Activated T-cell treated with anti-CD3 and anti-CD28 coated beads, Interleukin-2, amount 50 U/mL, for 72 hours (primary cell): ENCODE data around the gene OR2T35. TPM values are rescaled to one million over a fixed set of nuclear protein-coding genes. Genes with fewer than 3 reads are reported as not detected.

Experiments used
- ATAC-seq, 2 donors: fragments of 150-1000 bp; cut with Tn5 transposase; replicated peaks in 1 of 2; 2 replicates each; pipeline ENCODE4 v1.10.0; 2021; ENCODE audit warnings: moderate library complexity in 2 of 2, mild to moderate bottlenecking in 1 of 2
- DNase-seq, 2 donors: peaks; one replicate each; pipeline ENCODE4 v3.0.0; 2021 to 2022; ENCODE audit warnings: mixed read lengths in 1 of 2
- H3K27ac Mint-ChIP-seq: one replicate; pipeline ENCODE4 v1.8.0; 2022; ENCODE audit warnings: mild to moderate bottlenecking, moderate library complexity, mixed read lengths
- H3K27me3 Mint-ChIP-seq: one replicate; pipeline ENCODE4 v1.8.0; 2022; ENCODE audit warnings: low read depth, mixed read lengths
- H3K36me3 Mint-ChIP-seq, 2 donors: one replicate each; pipeline ENCODE4 v1.8.0; 2022; ENCODE audit warnings: mixed read lengths in 2 of 2, mild to moderate bottlenecking in 1 of 2; ENCODE audit not compliant: insufficient read depth in 2 of 2
- H3K4me1 Mint-ChIP-seq: one replicate; pipeline ENCODE4 v1.8.0; 2022; ENCODE audit warnings: low read depth, mixed read lengths
- H3K4me3 Mint-ChIP-seq, 2 donors: one replicate each; pipeline ENCODE4 v1.8.0; 2022; ENCODE audit warnings: mild to moderate bottlenecking in 2 of 2, mixed read lengths in 2 of 2, moderate library complexity in 2 of 2
- H3K9me3 Mint-ChIP-seq, 2 donors: one replicate each; pipeline ENCODE4 v1.8.0; 2022; ENCODE audit warnings: mixed read lengths in 2 of 2
- total RNA-seq, 2 donors: library from RNA; stranded (reverse); gene quantifications; one replicate each; pipeline ENCODE4 v1.2.3, GENCODE V29; 2022

Gene OR2T35
- total RNA-seq, 2 donors from 2014 or later = not detected

GRCh38 chr1:248613742-248614141 is 31.3 kb downstream of the OR2T35 start:
- Mint-ChIP-seq H3K4me1 (peaks cover 41% of the 10 kb centered on the region), H3K27ac (peak overlapping the region; percentile 62), H3K4me3 (peak overlapping the region in 1 of 2 donors; percentile 6), H3K9me3 (no peaks in the 10 kb centered on the region), H3K27me3 (no peaks in the 10 kb centered on the region), H3K36me3 (peaks cover 2% of the 10 kb centered on the region in 2 donors)
- DNase-seq (no peak), ATAC-seq (peak; percentile 72 to 79)

GRCh38 chr1:248611883-248612414 is 33.1 kb downstream of the OR2T35 start:
- Mint-ChIP-seq H3K4me3 (no peak overlapping the region), H3K9me3 (no peaks in the 10 kb centered on the region), H3K36me3 (peaks cover 2% of the 10 kb centered on the region in 2 donors), H3K27ac (no peak overlapping the region), H3K4me1 (peaks cover 41% of the 10 kb centered on the region), H3K27me3 (no peaks in the 10 kb centered on the region)
- DNase-seq = peak in 1 of 2 donors; percentile 29
- peak; percentile 83 to 87 for ATAC-seq

GRCh38 chr1:248610301-248610700 is 34.8 kb downstream of the OR2T35 start:
- no peak overlapping the region for H3K27ac Mint-ChIP-seq
- no peak for ATAC-seq

GRCh38 chr1:248599396-248599795 is 45.7 kb downstream of the OR2T35 start:
- DNase-seq (no peak), ATAC-seq (no peak)
- Mint-ChIP-seq H3K27ac (no peak overlapping the region), H3K27me3 (no peaks in the 10 kb centered on the region), H3K4me1 (peaks cover 8% of the 10 kb centered on the region), H3K9me3 (peaks cover 7 to 8% of the 10 kb centered on the region in 2 donors), H3K36me3 (no peaks in the 10 kb centered on the region), H3K4me3 (no peak overlapping the region)

More at GRCh38 chr1:248610301-248610700, 34.8 kb downstream of the OR2T35 start:
- no peak for DNase-seq
- Mint-ChIP-seq H3K36me3 (peaks cover 2% of the 10 kb centered on the region in 2 donors), H3K27me3 (no peaks in the 10 kb centered on the region), H3K4me3 (no peak overlapping the region), H3K4me1 (peaks cover 41% of the 10 kb centered on the region), H3K9me3 (no peaks in the 10 kb centered on the region)

DNA sequence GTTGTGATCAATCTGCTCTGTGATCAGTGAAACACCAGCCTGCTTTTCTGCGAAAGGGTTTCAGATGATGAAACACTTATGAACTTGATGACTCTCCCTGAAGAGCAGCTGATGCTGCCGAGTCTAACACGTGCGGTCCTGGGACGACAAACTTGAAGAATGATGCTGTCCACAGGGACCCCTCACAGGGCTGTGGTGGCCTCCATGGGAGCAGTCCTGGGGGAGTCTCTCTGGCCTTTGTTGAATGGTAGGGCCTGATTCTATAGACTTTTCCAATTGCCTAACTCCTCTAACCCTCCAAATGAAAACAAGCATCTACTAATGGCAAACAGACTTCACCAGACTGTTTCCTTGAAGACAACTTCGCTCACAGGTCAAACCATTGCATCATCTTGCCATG is 47.5 kb downstream of the OR2T35 start, which contains the start of gene OR2T10:
Gene OR2T10 (minus strand): TSS at position 112 of the 400 bp plus-strand sequence. CDS start 3,932 bp downstream, outside the sequence.
- H3K9me3 Mint-ChIP-seq = peaks cover 4 to 5% of the 10 kb centered on the region in 2 donors
- no peak for DNase-seq
- no peaks in the 10 kb centered on the region for H3K27me3 Mint-ChIP-seq
- peaks cover 8% of the 10 kb centered on the region for H3K4me1 Mint-ChIP-seq
- no peak within 1 kb of the TSS for H3K4me3 Mint-ChIP-seq
- no peaks in the 10 kb centered on the region for H3K36me3 Mint-ChIP-seq
- H3K27ac Mint-ChIP-seq = no peak within 1 kb of the TSS
- ATAC-seq = no peak

- no peaks in the 10 kb centered on the region for H3K27me3 Mint-ChIP-seq
- no peak overlapping the region for H3K4me3 Mint-ChIP-seq
- H3K36me3 Mint-ChIP-seq = no peaks in the 10 kb centered on the region
- no peak overlapping the region for H3K27ac Mint-ChIP-seq
- peak; percentile 54 to 84 for ATAC-seq
- H3K9me3 Mint-ChIP-seq = no peaks in the 10 kb centered on the region
- no peak for DNase-seq
- peaks cover 8% of the 10 kb centered on the region for H3K4me1 Mint-ChIP-seq
Observed at GRCh38 chr1:248596615-248597014, 48.5 kb downstream of the OR2T35 start.

DNA sequence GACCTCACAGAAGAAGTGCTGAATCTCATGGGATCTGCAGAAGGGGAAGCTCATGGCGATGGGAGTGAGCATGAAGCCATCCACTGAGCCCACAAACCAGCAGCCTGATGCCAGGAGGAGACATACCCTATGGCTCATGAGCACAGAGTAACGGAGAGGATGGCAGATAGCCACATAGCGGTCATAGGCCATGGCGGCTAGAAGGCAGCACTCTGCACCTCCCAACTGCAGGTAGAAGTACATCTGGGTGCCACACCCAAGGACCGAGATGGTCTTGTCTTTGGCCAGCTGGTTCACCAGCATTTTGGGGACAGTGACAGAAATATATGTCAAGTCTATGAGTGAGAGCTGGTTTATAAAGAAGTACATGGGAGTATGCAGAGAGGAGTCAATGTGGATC is 51.9 kb downstream of the OR2T35 start:
- Mint-ChIP-seq H3K9me3 (no peaks in the 10 kb centered on the region), H3K4me3 (no peak overlapping the region), H3K4me1 (peaks cover 8% of the 10 kb centered on the region), H3K36me3 (no peaks in the 10 kb centered on the region), H3K27ac (no peak overlapping the region), H3K27me3 (no peaks in the 10 kb centered on the region)
- ATAC-seq (no peak), DNase-seq (no peak)

DNA sequence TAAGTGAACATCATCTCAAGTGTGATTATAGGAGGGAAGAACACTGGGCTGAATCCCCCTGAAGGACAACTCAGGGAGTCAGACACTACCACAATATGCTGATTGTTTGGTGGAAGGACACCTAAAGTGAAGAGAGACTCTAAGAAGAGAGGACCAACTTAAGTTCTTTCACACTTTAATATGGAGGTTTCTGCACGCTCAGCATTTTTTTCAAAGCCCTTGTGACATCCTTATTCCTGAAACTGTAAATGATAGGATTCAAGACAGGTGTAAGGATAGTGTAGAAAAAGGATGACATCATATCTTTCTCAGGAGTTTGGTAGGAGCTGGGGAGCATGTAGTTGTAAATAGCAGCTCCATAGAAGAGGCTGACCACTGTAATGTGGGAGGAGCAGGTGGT is 52.4 kb downstream of the OR2T35 start:
- no peaks in the 10 kb centered on the region for H3K27me3 Mint-ChIP-seq
- ATAC-seq = no peak
- no peaks in the 10 kb centered on the region for H3K9me3 Mint-ChIP-seq
- H3K4me1 Mint-ChIP-seq = peaks cover 8% of the 10 kb centered on the region
- no peak overlapping the region for H3K4me3 Mint-ChIP-seq
- no peaks in the 10 kb centered on the region for H3K36me3 Mint-ChIP-seq
- no peak for DNase-seq
- H3K27ac Mint-ChIP-seq = no peak overlapping the region

DNA sequence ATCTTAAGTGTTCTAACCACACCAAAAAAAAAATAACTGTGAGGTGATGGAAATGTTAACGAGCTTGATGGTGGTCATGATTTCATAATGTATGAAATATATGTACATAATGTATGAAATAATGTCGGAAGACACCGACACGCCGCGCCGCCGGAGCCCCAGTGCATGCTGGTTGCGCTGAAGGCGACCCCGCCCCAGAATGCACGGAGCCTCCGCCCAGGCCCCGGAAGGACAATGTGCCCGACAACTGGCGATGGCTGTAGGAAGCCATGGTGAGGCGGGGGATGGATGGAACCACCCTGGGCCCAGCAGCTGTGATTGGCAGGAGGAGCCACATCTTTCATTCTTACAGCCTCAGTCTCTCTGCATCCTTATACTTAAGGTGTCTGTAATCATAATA is 55.0 kb downstream of the OR2T35 start:
- peaks cover 6% of the 10 kb centered on the region for H3K27me3 Mint-ChIP-seq
- ATAC-seq (no peak), DNase-seq (no peak)
- H3K36me3 Mint-ChIP-seq = no peaks in the 10 kb centered on the region
- peaks cover 0 to 2% of the 10 kb centered on the region in 2 donors for H3K9me3 Mint-ChIP-seq
- H3K27ac Mint-ChIP-seq = no peak overlapping the region
- no peak overlapping the region for H3K4me3 Mint-ChIP-seq
- no peaks in the 10 kb centered on the region for H3K4me1 Mint-ChIP-seq

DNA sequence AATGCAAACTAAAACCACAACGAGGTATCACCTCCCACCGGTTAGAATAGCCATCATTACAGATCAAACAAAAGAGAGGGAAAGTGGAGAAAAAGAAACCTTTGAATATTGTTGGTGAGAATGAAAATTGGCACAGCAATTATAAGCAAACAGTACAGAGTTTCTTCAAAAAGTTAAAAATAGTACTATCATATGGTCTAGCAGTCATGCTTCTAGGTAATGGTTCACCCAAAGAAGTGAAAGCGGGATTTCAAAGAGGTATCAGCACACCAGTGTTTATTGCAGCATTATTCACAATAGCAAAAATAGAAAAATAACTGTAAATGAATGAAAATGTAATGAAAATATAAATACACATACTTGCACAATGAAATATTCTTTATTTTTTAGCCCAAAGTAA is 55.7 kb downstream of the OR2T35 start:
- Mint-ChIP-seq H3K36me3 (no peaks in the 10 kb centered on the region), H3K9me3 (peaks cover 2% of the 10 kb centered on the region in 2 donors), H3K27ac (no peak overlapping the region), H3K4me3 (no peak overlapping the region), H3K27me3 (peaks cover 6% of the 10 kb centered on the region), H3K4me1 (peaks cover 4% of the 10 kb centered on the region)
- DNase-seq (no peak), ATAC-seq (no peak)

Other genes starting within 250 kb of the OR2T35 start
- not detected for gene OR2T1, start 242.2 kb downstream of the OR2T35 start, total RNA-seq
- gene OR2T2, start 199.6 kb downstream of the OR2T35 start, total RNA-seq = not detected
- gene OR2T3, start 171.9 kb downstream of the OR2T35 start, total RNA-seq = not detected
- gene OR2T5, start 156.7 kb downstream of the OR2T35 start, total RNA-seq = not detected
- gene OR2G6, start 137.2 kb downstream of the OR2T35 start, total RNA-seq = not detected
- gene OR2T29, start 82.5 kb downstream of the OR2T35 start, total RNA-seq = not detected
- gene OR2T34, start 70.5 kb downstream of the OR2T35 start, total RNA-seq = not detected
- gene OR2T10, start 47.6 kb downstream of the OR2T35 start, total RNA-seq = not detected
- not detected for gene OR2T11, start 10.2 kb downstream of the OR2T35 start, total RNA-seq
- gene OR2T27, start 10.2 kb upstream of the OR2T35 start, total RNA-seq = not detected
- not detected for gene OR14I1, start 57.5 kb upstream of the OR2T35 start, total RNA-seq
- not detected for gene LYPD8, start 110.5 kb upstream of the OR2T35 start, total RNA-seq
- 10 to 100 TPM; 23.1 to 25.3 TPM for gene SH3BP5L, start 180.6 kb upstream of the OR2T35 start, total RNA-seq
- gene ZNF672, start 192.9 kb upstream of the OR2T35 start, total RNA-seq = 10 to 100 TPM; 42.2 to 47.6 TPM
- gene ZNF692, start 213.8 kb upstream of the OR2T35 start, total RNA-seq = 10 to 100 TPM; 42.8 to 57.6 TPM